HuH-7 (cell line): ENCODE measurements around the gene UNC50.
"Not testable (repeated sequence)": the region's sequence is repeated elsewhere in the genome, so short reads cannot be mapped to it uniquely, and the experiment has no call there.

ENCODE experiments used
- DNase-seq: peaks from one replicate; pipeline ENCODE4 v3.0.0; 2011; ENCODE audit warnings: low spot score

The UNC50 gene

DNA sequence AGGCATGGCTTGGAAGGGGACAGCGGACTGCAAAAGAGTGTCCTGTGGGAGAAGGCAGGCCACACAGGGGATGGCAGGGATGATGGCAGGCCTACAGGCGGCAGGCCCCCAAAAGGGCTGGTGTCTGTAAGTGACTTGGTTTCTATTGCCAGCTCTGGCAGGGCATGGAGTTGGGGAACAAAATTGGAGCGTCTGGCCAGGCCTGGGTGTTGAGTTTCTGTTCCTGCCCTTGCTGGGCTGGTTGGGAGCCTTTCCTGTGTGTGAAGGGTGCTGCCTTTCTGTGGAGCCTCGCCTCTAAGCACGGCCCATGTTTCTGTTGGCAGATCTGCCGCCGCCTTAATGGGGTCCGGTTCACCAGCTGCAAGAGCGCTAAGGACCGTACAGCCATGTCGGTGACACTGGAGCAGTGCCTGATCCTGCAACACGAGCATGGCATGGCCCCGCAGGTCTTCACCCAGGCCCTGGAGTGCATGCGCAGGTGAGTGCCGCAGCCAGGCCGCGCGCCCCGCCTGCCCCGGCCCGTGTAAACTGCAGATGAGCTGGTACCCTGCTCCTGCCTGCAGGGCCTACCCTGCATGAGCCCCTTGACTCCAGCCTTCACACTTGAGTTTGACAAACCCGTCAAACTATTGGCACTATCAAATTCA is 31.6 kb upstream of the UNC50 start:
- no peak for DNase-seq

DNA sequence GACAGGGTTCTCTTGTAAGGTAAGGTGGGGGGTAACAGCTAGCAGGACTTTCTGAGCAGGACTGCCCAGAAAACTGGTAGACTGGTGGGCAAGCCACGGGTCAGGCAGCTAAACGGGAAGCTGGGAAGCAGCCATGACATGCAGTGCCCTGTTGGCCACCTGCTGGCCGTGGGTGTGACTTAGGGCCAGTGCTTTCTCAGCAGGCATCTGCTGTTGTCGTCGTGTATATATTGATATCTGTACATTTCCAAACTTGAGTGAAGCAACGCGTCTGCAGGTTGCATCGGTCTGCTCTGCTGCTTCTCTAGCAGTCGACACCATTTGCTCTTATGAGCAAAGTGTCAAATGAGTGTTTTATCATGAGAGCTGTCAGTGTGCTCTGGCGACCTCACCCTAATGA is 31.1 kb upstream of the UNC50 start:
- DNase-seq: no peak

DNA sequence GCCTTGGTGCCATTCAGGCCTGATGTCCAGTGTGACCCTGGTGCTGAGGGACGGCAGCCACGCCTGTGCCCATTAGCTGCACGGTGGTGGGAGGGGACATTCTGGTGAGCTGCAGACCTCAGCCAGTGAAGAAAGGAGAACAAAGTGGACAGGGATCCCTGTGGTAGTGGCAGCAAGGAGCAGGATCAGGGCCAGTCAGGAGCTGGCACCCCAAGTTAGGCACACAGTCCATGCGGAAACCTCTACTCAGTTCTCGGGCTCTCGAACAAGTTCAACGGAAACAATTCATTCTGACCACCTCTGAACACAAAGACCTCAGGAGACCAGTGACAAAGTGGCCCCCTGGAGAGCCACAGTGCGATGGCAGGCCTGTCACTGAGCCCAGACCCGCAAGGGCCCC is 30.2 kb upstream of the UNC50 start:
- DNase-seq: no peak

- no peak for DNase-seq
These were observed 28.5 kb upstream of the UNC50 start for GRCh38 chr2:98579926-98580325.

GRCh38 chr2:98580656-98581284 is 27.6 kb upstream of the UNC50 start:
- no peak for DNase-seq

DNA sequence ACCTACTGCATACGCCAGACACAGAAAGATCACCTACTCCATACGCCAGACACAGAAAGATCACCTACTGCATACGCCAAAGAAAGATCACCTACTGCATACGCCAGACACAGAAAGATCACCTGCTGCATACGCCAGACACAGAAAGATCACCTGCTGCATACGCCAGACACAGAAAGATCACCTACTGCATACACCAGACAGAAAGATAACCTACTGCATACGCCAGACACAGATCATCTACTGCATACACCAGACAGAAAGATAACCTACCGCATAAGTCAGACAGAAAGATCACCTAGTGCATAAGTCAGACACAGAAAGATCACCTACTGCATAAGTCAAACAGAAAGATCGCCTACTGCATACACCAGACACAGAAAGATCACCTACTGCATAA is 25.9 kb upstream of the UNC50 start:
- DNase-seq: no peak

GRCh38 chr2:98583276-98583675 is 25.1 kb upstream of the UNC50 start:
- no peak for DNase-seq

DNA sequence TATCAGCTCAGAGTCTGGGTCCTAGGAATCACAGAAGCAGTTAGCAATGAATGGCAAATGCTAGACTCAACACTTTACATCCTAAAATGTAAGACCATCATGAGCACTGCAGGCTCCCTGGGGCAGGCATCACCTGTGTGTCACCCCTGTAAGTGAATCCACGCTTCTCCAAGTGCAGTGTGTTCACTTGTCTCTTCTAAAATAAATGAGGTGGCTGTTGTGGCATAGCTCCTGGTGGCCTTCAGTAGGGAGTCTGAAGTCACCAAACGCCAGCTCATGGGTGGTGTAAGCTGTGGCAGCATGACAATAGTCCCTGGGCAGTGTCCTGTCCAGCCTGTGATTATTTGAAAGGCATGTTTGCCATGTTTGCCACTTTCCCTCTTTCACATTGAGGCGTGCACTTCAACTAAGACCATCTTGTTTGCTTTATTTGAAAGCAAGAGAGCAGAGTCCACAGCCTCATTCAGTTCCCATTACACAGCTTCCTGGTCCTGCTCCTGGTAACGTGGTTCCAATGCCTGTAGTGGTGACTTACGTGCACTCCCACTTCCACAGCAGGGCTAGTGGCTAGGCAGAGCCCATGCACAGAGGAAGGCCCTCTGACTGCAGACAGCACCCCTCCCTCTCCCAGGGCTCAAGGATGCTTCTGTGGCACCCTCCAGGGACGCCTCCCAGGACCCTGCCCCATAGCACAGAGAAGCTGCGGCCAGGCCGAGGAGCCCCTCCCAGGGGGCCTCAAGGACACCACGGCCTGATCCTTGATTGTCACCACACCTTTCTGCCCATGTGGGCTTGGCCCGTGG is 24.4 kb upstream of the UNC50 start:
- peak; percentile 88 for DNase-seq

DNA sequence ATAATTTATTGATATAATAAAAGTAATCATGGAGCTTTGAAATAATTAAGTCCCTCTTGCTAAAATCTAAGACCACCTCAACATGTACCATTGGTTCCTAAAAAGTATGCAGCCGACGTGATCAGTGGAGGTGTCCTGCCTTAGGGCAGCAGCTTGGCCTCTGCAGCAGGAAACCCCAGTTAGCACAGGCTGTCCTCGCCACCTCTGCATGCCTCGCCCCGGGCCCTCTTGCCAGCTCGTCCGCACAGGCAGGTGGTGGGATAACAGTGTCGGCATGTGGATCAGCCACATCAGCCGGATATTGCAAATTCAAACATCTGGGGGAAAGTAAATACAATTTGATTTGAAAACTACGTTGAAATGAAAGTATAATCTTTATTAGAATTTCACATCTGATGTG is 23.0 kb upstream of the UNC50 start:
- no peak for DNase-seq

GRCh38 chr2:98586551-98587140 is 21.7 kb upstream of the UNC50 start:
- no peak for DNase-seq

GRCh38 chr2:98588880-98589431 is 19.4 kb upstream of the UNC50 start:
- DNase-seq: no peak

GRCh38 chr2:98589489-98589888 is 18.9 kb upstream of the UNC50 start:
- DNase-seq: no peak

- no peak for DNase-seq
These were observed 15.8 kb upstream of the UNC50 start for GRCh38 chr2:98592565-98592964.

- DNase-seq: not testable (repeated sequence)
These were observed 13.7 kb upstream of the UNC50 start for GRCh38 chr2:98594665-98595064.

DNA sequence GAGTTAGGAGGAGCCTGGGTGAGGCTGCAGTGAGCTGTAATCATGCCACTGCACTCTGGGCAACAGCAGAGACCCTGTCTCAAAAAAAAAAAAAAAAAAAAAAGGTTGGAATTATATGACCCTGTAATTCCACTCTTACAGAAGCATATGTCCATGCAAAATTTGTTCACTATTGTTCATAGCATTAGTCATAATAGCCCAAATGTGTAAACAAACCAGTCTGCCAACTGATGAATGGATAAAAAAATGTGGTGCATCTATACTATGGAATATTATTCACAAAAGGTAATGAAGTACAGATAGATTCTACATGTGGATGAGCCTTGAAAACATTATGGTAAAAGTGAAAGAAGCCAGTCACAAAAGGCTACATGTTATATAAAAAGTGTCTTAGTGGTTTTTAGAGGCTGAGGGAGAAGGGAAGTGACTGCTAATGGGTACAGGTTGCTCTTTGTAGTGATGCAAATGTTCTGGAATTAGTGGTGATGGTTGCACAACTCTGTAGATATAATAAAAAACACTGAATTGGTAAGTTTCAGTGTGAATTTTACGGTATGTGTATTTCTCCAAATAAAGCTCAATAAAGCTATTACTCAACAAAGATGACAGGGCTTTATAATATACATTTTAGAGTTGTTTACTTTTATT is 9.5 kb upstream of the UNC50 start:
- DNase-seq: no peak

DNA sequence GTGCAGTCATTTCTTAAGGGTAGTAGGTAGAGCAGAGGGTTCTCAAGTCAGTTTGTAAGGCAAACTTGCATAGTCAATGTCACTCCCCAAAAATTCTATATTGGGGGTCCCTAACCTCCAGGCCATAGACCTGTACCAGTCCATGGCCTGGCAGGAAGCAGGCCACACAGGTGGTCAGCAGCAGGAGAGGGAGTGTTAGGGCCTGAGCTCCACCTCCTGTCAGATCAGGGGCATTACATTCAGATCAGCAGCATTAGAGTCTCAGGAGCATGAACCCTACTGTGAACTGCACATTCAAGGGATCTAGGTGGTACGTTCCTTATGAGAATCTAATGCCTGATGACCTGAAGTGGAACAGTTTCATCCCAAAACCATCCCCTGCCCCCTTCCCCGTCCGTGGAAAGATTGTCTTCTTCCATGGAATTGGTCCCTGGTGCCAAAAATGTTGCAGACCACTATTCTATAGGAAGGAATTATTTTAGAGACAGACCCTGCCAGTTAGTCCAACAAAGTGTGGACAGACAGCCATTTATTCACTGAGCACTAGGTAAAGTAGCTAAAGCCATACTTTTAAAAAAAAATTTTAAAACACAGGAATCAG is 6.8 kb upstream of the UNC50 start:
- peak; percentile 87 for DNase-seq

- no peak for DNase-seq
These were observed 3.8 kb upstream of the UNC50 start for GRCh38 chr2:98604547-98604946.

DNA sequence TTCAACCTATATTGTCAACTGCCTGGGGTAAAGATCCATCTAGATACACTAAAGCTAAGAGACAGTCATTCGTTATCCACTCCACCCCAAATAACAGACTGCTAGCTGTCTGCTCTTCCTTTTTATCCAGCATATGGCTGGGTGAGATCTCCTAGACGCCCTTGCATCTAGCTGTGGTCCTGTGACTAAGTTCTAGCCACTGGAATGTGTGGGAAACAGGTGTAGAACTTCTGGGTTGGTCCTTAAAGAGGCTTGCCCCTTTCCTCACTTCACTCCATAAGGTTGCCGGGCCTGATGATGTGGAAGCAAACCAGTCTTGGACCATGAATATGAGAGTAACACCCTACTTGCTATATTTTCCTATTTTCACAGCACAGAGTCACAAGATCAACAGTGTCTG is 3.3 kb upstream of the UNC50 start:
- DNase-seq: no peak

GRCh38 chr2:98606431-98606830 is 2.0 kb upstream of the UNC50 start:
- no peak for DNase-seq

GRCh38 chr2:98607104-98607503 is 1.3 kb upstream of the UNC50 start:
- no peak for DNase-seq

GRCh38 chr2:98607741-98608115 is 661 bp upstream of the UNC50 start:
- DNase-seq: peak; percentile 50
